Chondrocyte (in vitro differentiated cells): ENCODE data around the gene ZRSR2. TPM values are rescaled to one million over a fixed set of nuclear protein-coding genes. Genes with fewer than 3 reads are reported as not detected.
"Not testable (repeated sequence)": the region's sequence is repeated elsewhere in the genome, so short reads cannot be mapped to it uniquely, and the experiment has no call there.

Experiments
- DNase-seq: peaks from one replicate; pipeline ENCODE4 v3.0.0; 2021; ENCODE audit warnings: mixed read lengths, low spot score
- H3K27ac Mint-ChIP-seq: one replicate; pipeline ENCODE4 v1.8.0; 2021; ENCODE audit warnings: mild to moderate bottlenecking, moderate library complexity, mixed read lengths; ENCODE audit not compliant: unreplicated experiment
- H3K27me3 Mint-ChIP-seq: 2 replicates; pipeline ENCODE4 v1.8.0; 2021; ENCODE audit warnings: low read depth, mixed read lengths
- H3K36me3 Mint-ChIP-seq: 2 replicates; pipeline ENCODE4 v1.8.0; 2021; ENCODE audit warnings: low read depth, mixed read lengths
- H3K4me1 Mint-ChIP-seq: 2 replicates; pipeline ENCODE4 v1.8.0; 2021; ENCODE audit warnings: low read depth, mild to moderate bottlenecking, mixed read lengths
- H3K4me3 Mint-ChIP-seq: one replicate; pipeline ENCODE4 v1.8.0; 2021; ENCODE audit warnings: mild to moderate bottlenecking, moderate library complexity, mixed read lengths; ENCODE audit not compliant: unreplicated experiment
- H3K9me3 Mint-ChIP-seq: 2 replicates; pipeline ENCODE4 v1.8.0; 2021; ENCODE audit warnings: low read depth, mixed read lengths
- total RNA-seq: library from RNA; stranded (reverse); gene quantifications from 3 replicates; pipeline ENCODE4 v1.2.1, GENCODE V29; 2021
- TF ChIP-seq, protein P1 (sequence below): fragments of 200-600 bp; sonication (generic); IDR thresholded peaks from 2 replicates; pipeline ENCODE4 v1.5.0; 2021; ENCODE audit warnings: antibody characterized with exemption, mild to moderate bottlenecking, moderate library complexity

The ZRSR2 gene
- total RNA-seq, 1 donor from 2014 or later: 13.9 TPM

DNA sequence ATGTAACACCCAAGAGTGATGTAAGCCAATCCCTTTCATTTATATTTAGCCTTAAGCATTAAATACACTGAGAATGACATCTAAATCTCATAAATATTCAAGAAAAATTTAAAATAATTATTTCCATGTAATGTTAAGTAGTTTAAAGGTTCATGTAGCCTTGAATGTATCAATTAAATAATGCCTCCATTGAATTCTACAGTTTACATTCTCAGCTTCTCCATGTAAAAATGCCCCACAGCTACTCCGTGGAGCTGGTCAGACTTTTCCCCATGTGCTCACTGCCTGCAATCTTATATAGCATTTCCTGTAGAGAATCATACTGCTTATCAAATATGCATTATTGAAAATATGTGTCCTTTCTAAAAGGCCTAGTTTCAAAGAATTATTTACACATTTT lies 38.9 kb downstream of the ZRSR2 start:
- Mint-ChIP-seq H3K4me3 (no peak overlapping the region), H3K36me3 (peaks cover 13% of the 10 kb centered on the region), H3K4me1 (peaks cover 11% of the 10 kb centered on the region), H3K27me3 (no peaks in the 10 kb centered on the region), H3K9me3 (no peaks in the 10 kb centered on the region), H3K27ac (no peak overlapping the region)
- TF ChIP-seq, protein P1, sequence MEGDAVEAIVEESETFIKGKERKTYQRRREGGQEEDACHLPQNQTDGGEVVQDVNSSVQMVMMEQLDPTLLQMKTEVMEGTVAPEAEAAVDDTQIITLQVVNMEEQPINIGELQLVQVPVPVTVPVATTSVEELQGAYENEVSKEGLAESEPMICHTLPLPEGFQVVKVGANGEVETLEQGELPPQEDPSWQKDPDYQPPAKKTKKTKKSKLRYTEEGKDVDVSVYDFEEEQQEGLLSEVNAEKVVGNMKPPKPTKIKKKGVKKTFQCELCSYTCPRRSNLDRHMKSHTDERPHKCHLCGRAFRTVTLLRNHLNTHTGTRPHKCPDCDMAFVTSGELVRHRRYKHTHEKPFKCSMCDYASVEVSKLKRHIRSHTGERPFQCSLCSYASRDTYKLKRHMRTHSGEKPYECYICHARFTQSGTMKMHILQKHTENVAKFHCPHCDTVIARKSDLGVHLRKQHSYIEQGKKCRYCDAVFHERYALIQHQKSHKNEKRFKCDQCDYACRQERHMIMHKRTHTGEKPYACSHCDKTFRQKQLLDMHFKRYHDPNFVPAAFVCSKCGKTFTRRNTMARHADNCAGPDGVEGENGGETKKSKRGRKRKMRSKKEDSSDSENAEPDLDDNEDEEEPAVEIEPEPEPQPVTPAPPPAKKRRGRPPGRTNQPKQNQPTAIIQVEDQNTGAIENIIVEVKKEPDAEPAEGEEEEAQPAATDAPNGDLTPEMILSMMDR: no peak
- no peak for DNase-seq

DNA sequence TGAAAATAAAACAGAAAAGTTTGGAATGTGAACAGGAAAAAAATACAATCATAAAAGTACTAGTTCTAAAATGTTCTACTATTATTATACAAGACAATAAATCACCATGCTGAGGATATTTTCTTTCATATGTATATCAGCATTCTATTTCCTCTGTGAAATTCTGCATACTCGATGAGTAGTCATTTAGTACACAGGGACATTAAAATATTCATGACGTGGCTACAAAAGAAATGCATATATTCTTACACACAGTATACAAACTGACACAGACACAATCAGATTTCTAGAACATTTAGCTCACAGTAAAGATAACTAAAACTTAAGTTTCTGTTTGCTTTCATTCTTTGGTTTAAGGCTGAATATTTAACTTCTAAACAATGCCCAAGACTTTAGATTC lies 41.1 kb downstream of the ZRSR2 start:
- DNase-seq, H3K27me3 Mint-ChIP-seq, H3K36me3 Mint-ChIP-seq, H3K9me3 Mint-ChIP-seq, H3K27ac Mint-ChIP-seq, H3K4me3 Mint-ChIP-seq: not testable (repeated sequence)
- H3K4me1 Mint-ChIP-seq: peaks cover 15% of the 10 kb centered on the region

DNA sequence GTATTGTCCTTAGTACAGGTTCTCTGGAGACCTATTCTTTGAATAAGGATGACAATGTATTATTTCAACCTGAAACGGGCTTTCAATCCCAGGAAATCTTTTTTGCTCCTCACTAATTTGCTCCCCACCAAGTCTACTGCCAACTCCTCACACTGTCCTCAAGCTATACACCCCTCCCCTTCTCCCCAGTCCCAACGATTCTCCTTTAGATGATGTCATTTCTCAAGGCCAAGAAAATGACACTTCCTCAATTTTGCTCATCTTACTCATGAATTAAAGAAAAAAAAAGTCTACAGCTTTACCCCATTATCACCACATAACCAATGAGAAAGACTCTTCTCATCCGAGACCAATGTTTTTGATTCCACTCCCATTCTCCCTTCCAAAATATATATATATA lies 43.8 kb downstream of the ZRSR2 start:
- Mint-ChIP-seq H3K36me3 (peaks cover 2% of the 10 kb centered on the region), H3K9me3 (no peaks in the 10 kb centered on the region), H3K27me3 (no peaks in the 10 kb centered on the region), H3K4me1 (peaks cover 15% of the 10 kb centered on the region), H3K27ac (no peak overlapping the region), H3K4me3 (no peak overlapping the region)
- TF ChIP-seq, protein P1: no peak
- DNase-seq: no peak

DNA sequence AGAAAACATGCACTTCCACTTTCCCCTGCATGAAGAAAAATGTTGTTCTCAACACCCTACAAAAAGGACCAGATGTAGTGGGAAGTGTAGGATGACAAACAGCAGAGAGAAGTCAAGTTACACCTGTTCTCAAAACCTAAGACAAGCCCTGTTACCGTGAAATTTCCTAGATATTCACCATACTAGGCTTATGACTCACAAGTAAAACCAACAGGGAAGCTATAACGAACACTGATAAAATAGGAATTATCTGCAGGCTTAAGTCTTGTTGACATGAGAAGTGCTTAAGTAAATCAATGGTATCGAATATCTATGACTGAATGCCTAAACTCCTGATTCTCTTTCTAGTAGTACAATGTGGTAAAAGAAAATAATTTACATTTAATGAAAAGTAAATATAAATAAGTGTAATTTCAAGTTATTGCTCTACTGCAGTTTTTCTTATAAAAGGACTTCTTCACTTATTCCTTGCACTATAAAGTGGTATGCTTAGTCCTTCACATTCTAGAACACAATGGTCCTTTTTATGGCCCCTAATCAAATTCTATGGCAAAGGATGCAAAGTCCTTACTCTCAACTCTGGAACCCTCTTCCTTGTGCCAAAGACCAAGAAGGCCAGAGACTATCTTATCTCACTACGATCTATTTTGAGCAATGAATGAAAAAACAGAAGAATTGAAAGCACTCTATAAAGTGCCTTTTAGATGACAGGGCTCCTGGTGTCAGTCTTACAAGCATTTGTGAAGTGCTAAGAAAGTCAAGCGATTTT lies 44.7 kb downstream of the ZRSR2 start:
- H3K36me3 Mint-ChIP-seq: peaks cover 3% of the 10 kb centered on the region
- TF ChIP-seq, protein P1: no peak
- no peak overlapping the region for H3K4me3 Mint-ChIP-seq
- H3K4me1 Mint-ChIP-seq: peaks cover 15% of the 10 kb centered on the region
- DNase-seq: no peak
- no peaks in the 10 kb centered on the region for H3K9me3 Mint-ChIP-seq
- H3K27me3 Mint-ChIP-seq: no peaks in the 10 kb centered on the region
- H3K27ac Mint-ChIP-seq: no peak overlapping the region

DNA sequence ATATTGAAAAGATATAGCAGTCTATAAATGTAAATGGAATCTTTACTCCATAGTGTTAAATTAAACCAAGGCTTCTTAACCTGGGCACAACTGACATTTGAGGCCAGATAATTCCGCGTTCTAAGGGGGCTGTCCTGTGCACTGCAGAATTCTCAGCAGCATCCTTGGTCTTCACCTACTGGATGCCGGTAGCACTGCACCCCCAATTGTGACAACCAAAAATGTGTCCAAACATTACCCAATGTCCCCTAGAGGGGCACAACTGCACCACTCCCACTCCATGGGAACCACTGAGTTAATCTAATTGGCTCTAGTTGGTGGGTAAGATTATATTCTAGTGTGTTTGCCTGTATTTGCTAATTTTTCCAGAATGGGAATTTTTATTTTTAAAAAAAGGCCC lies 47.7 kb downstream of the ZRSR2 start:
- Mint-ChIP-seq H3K4me3 (no peak overlapping the region), H3K27ac (no peak overlapping the region), H3K9me3 (no peaks in the 10 kb centered on the region), H3K4me1 (peaks cover 7% of the 10 kb centered on the region), H3K27me3 (no peaks in the 10 kb centered on the region), H3K36me3 (peaks cover 5% of the 10 kb centered on the region)
- TF ChIP-seq, protein P1: peak; percentile 42
- no peak for DNase-seq
